ENCODE results near the gene SULT1C2. TPM values are rescaled to one million over a fixed set of nuclear protein-coding genes. Genes with fewer than 3 reads are reported as not detected.
"Not testable (repeated sequence)": the region's sequence is repeated elsewhere in the genome, so short reads cannot be mapped to it uniquely, and the experiment has no call there.

Gene SULT1C2
- total and polyA plus RNA-seq, 2 donors (not counting 1 experiment from before 2014, with no cell fraction given): not detected

- no peaks in the 10 kb centered on the region for H3K27me3 ChIP-seq (replicated peaks in 1 of 4; ENCODE audit: control extremely low read depth in 1 of 4, control insufficient read depth in 3 of 4, insufficient read depth in 4 of 4, low read length in 3 of 4)
- H3K79me2 ChIP-seq (ENCODE audit: control insufficient read depth, insufficient read depth, low read length): no peaks in the 10 kb centered on the region
- ATAC-seq (ENCODE audit: low read depth) (no peak), DNase-seq (no peak)
- no peaks in the 10 kb centered on the region for H3K4me1 ChIP-seq (ENCODE audit: control insufficient read depth in 2 of 2, insufficient read depth in 2 of 2, low read length in 2 of 2)
- TF ChIP-seq EZH2 (IDR thresholded peaks at IDR 0.05; ENCODE audit: borderline replicate concordance, insufficient read depth, low read depth, low read length, poor library complexity, severe bottlenecking): no peak
- TF ChIP-seq CTCF (IDR thresholded peaks at IDR 0.05): no peak
- Mint-ChIP-seq H3K4me1 (no peaks in the 10 kb centered on the region), H3K27ac (no peak overlapping the region), H3K27me3 (peaks cover 11% of the 10 kb centered on the region), H3K4me3 (no peak overlapping the region), H3K9me3 (ENCODE audit: insufficient read depth) (peaks cover 7% of the 10 kb centered on the region)
- peaks cover 0 to under 1% (median 0%) of the 10 kb centered on the region in 3 donors for H3K9me3 ChIP-seq (ENCODE audit: control extremely low read depth in 1 of 3, control insufficient read depth in 2 of 3, insufficient read depth in 1 of 3, low read length in 2 of 3)
- H4K20me1 ChIP-seq (ENCODE audit: control insufficient read depth, insufficient read depth, low read length, poor library complexity, severe bottlenecking): no peaks in the 10 kb centered on the region
- no peak overlapping the region for H2AFZ ChIP-seq (ENCODE audit: insufficient read depth, low read depth, low read length, poor library complexity, severe bottlenecking)
- intact Hi-C loops (cut with micrococcal nuclease): no loop called here
- WGBS (ENCODE audit: insufficient coverage): 58% methylated on average over 3 of the region's 3 CpGs
- POLR2A ChIA-PET: no interaction called here
- H3K36me3 ChIP-seq (replicated peaks in 1 of 2; ENCODE audit: control extremely low read depth in 1 of 2, control insufficient read depth in 1 of 2, extremely low read depth in 1 of 2, insufficient read depth in 2 of 2, low read length in 1 of 2): no peaks in the 10 kb centered on the region
- no peak overlapping the region for H3K27ac ChIP-seq (ENCODE audit: low read length in 2 of 2)
- CTCF ChIA-PET: no interaction called here
- no peak overlapping the region for H3K9ac ChIP-seq (ENCODE audit: low read length)
- no peak overlapping the region for H3K4me2 ChIP-seq (replicated peaks; ENCODE audit: low read depth, low read length, poor library complexity, severe bottlenecking)
- no peak overlapping the region for H3K4me3 ChIP-seq (ENCODE audit: control extremely low read depth in 1 of 5, extremely low read depth in 1 of 5, insufficient read depth in 1 of 5, low read depth in 2 of 5, low read length in 4 of 5)
Observed at GRCh38 chr2:108280466-108280865, 8.2 kb upstream of the SULT1C2 start.

GRCh38 chr2:108284566-108284965 is 4.1 kb upstream of the SULT1C2 start:
- H3K27ac Mint-ChIP-seq; H4K20me1 ChIP-seq (ENCODE audit: control insufficient read depth, insufficient read depth, low read length, poor library complexity, severe bottlenecking); H3K4me1 Mint-ChIP-seq; H3K79me2 ChIP-seq (ENCODE audit: control insufficient read depth, insufficient read depth, low read length); H3K9ac ChIP-seq (ENCODE audit: low read length); intact Hi-C loops (cut with micrococcal nuclease); H3K27ac ChIP-seq (ENCODE audit: low read length in 2 of 2); H3K4me2 ChIP-seq (replicated peaks; ENCODE audit: low read depth, low read length, poor library complexity, severe bottlenecking); H3K27me3 ChIP-seq (replicated peaks in 1 of 4; ENCODE audit: control extremely low read depth in 1 of 4, control insufficient read depth in 3 of 4, insufficient read depth in 4 of 4, low read length in 3 of 4); ATAC-seq (ENCODE audit: low read depth); H3K4me3 Mint-ChIP-seq; H3K9me3 ChIP-seq (ENCODE audit: control extremely low read depth in 1 of 3, control insufficient read depth in 2 of 3, insufficient read depth in 1 of 3, low read length in 2 of 3); POLR2A ChIA-PET; CTCF ChIA-PET; H3K4me3 ChIP-seq (ENCODE audit: control extremely low read depth in 1 of 5, extremely low read depth in 1 of 5, insufficient read depth in 1 of 5, low read depth in 2 of 5, low read length in 4 of 5); DNase-seq; H2AFZ ChIP-seq (ENCODE audit: insufficient read depth, low read depth, low read length, poor library complexity, severe bottlenecking); H3K9me3 Mint-ChIP-seq (ENCODE audit: insufficient read depth); H3K36me3 ChIP-seq (replicated peaks in 1 of 2; ENCODE audit: control extremely low read depth in 1 of 2, control insufficient read depth in 1 of 2, extremely low read depth in 1 of 2, insufficient read depth in 2 of 2, low read length in 1 of 2); H3K4me1 ChIP-seq (ENCODE audit: control insufficient read depth in 2 of 2, insufficient read depth in 2 of 2, low read length in 2 of 2): not testable (repeated sequence)
- 83% methylated on average over 2 of the region's 7 CpGs for WGBS (ENCODE audit: insufficient coverage)
- peaks cover 12% of the 10 kb centered on the region for H3K27me3 Mint-ChIP-seq
